Renal pelvis (tissue), 12 donors: ENCODE measurements around the gene RNF138. TPM values are rescaled to one million over a fixed set of nuclear protein-coding genes. Genes with fewer than 3 reads are reported as not detected.
"Not testable (repeated sequence)": the region's sequence is repeated elsewhere in the genome, so short reads cannot be mapped to it uniquely, and the experiment has no call there.

Experiments
- DNase-seq: peaks from one replicate; pipeline ENCODE4 v3.0.0-alpha.2; 2013
- long read RNA-seq, 16 experiments: transcript quantifications; one replicate each; lab custom pipeline, GENCODE V29; 2026
- polyA plus RNA-seq, 3 donors: library from polyadenylated mRNA; unstranded; fragments of 120-200 nt; gene quantifications; one replicate each; pipeline ENCODE4 v1.2.1, GENCODE V29; 2013; ENCODE audit not compliant: insufficient read length in 3 of 3

RNF138 gene
- polyA plus RNA-seq: 10 to 100 TPM; 52.3 to 60.5 (median 57.1) TPM
- long read RNA-seq, donor 1, transcript RNF138-202 (8 exons, 3,570 nt): major isoform, 5 of 11 reads
- long read RNA-seq, donor 1, partial matches to known transcripts: 5 of 11 reads
- long read RNA-seq, donor 1, other reads (novel, unspliced or antisense): 0 of 11 reads
- long read RNA-seq, donor 2, partial matches to known transcripts: 7 of 12 reads
- long read RNA-seq, donor 2, other reads (novel, unspliced or antisense): 0 of 12 reads
- long read RNA-seq, donor 3, partial matches to known transcripts: 18 of 23 reads
- long read RNA-seq, donor 3, other reads (novel, unspliced or antisense): 0 of 23 reads
- long read RNA-seq, donor 4, partial matches to known transcripts: 8 of 12 reads
- long read RNA-seq, donor 4, other reads (novel, unspliced or antisense): 0 of 12 reads
- long read RNA-seq, donor 5, partial matches to known transcripts: 6 of 12 reads
- long read RNA-seq, donor 5, other reads (novel, unspliced or antisense): 0 of 12 reads
- long read RNA-seq, donor 6, partial matches to known transcripts: 7 of 12 reads
- long read RNA-seq, donor 6, other reads (novel, unspliced or antisense): 0 of 12 reads
- long read RNA-seq, donor 7, transcript RNF138-202 (8 exons, 3,570 nt): major isoform, 7 of 20 reads
- long read RNA-seq, donor 7, partial matches to known transcripts: 10 of 20 reads
- long read RNA-seq, donor 7, other reads (novel, unspliced or antisense): 0 of 20 reads
- long read RNA-seq, donor 8, partial matches to known transcripts: 0 of 3 reads
- long read RNA-seq, donor 8, other reads (novel, unspliced or antisense): 0 of 3 reads
- long read RNA-seq, donor 9, transcript RNF138-202 (8 exons, 3,570 nt): major isoform, 5 of 18 reads
- long read RNA-seq, donor 9, partial matches to known transcripts: 11 of 18 reads
- long read RNA-seq, donor 9, other reads (novel, unspliced or antisense): 0 of 18 reads
- long read RNA-seq, donor 10, partial matches to known transcripts: 5 of 10 reads
- long read RNA-seq, donor 10, other reads (novel, unspliced or antisense): 0 of 10 reads
- long read RNA-seq, donor 11, partial matches to known transcripts: 9 of 15 reads
- long read RNA-seq, donor 11, other reads (novel, unspliced or antisense): 0 of 15 reads
- long read RNA-seq, donor 12, transcript RNF138-202 (8 exons, 3,570 nt): major isoform, 5 of 30 reads
- long read RNA-seq, donor 12, partial matches to known transcripts: 22 of 30 reads
- long read RNA-seq, donor 12, other reads (novel, unspliced or antisense): 0 of 30 reads
- long read RNA-seq, donor 13, partial matches to known transcripts: 0 of 3 reads
- long read RNA-seq, donor 13, other reads (novel, unspliced or antisense): 0 of 3 reads
- long read RNA-seq, donor 14: 0 reads
- long read RNA-seq, donor 15: 0 reads
- long read RNA-seq, donor 16, partial matches to known transcripts: 9 of 12 reads
- long read RNA-seq, donor 16, other reads (novel, unspliced or antisense): 0 of 12 reads

- DNase-seq: peak; percentile 87
Observed at GRCh38 chr18:32091724-32092421, at the start of gene RNF138. Gene RNF138 (plus strand): TSS chr18:32091874. CDS start chr18:32092777, 903 bp downstream.

GRCh38 chr18:32042337-32042736, 49.3 kb upstream of the RNF138 start:
- no peak for DNase-seq

GRCh38 chr18:32048507-32049091, 43.1 kb upstream of the RNF138 start:
- no peak for DNase-seq

GRCh38 chr18:32049393-32050171, 42.1 kb upstream of the RNF138 start:
- DNase-seq: no peak

GRCh38 chr18:32056613-32057358, 34.9 kb upstream of the RNF138 start:
- DNase-seq: no peak

- no peak for DNase-seq
Observed at GRCh38 chr18:32057624-32058165, 34.0 kb upstream of the RNF138 start.

GRCh38 chr18:32060026-32060425, 31.6 kb upstream of the RNF138 start:
- no peak for DNase-seq

GRCh38 chr18:32067375-32068167, 24.1 kb upstream of the RNF138 start:
- no peak for DNase-seq

GRCh38 chr18:32072321-32072720, 19.4 kb upstream of the RNF138 start:
- no peak for DNase-seq

GRCh38 chr18:32074206-32074605, 17.5 kb upstream of the RNF138 start:
- no peak for DNase-seq

- DNase-seq: no peak
Observed at GRCh38 chr18:32078845-32079244, 12.8 kb upstream of the RNF138 start.

- no peak for DNase-seq
Observed at GRCh38 chr18:32081881-32082280, 9.8 kb upstream of the RNF138 start.

GRCh38 chr18:32083781-32084180, 7.9 kb upstream of the RNF138 start:
- DNase-seq: no peak

GRCh38 chr18:32086881-32087280, 4.8 kb upstream of the RNF138 start:
- DNase-seq: no peak

- not testable (repeated sequence) for DNase-seq
Observed at GRCh38 chr18:32090831-32091230, 843 bp upstream of the RNF138 start.

- no peak for DNase-seq
Observed at GRCh38 chr18:32091325-32091723, 350 bp upstream of the RNF138 start.

GRCh38 chr18:32092422-32093101, 888 bp downstream of the RNF138 start:
- DNase-seq: peak; percentile 97
